GM23338 (cell line): ENCODE data around the gene SMYD3. TPM values are rescaled to one million over a fixed set of nuclear protein-coding genes. Genes with fewer than 3 reads are reported as not detected.

Source experiments
- ATAC-seq: fragments of 200-7000 bp; cut with Tn5 transposase; 3 replicates; pipeline ENCODE4 v1.9.1; 2020
- DNase-seq: peaks from one replicate; pipeline ENCODE4 v3.0.0-alpha.2; 2015; ENCODE audit warnings: low spot score
- H2AFZ ChIP-seq: fragments of 200-600 bp; sonication (generic); 2 replicates; pipeline ENCODE4 v1.8.0; 2016; ENCODE audit warnings: antibody characterized with exemption, mild to moderate bottlenecking, moderate library complexity
- H3F3A ChIP-seq: fragments of 200-600 bp; sonication (generic); replicated peaks from 2 replicates; pipeline ENCODE4 v1.8.0; 2017; ENCODE audit warnings: antibody characterized with exemption, mixed run types, low read depth
- H3K27ac ChIP-seq: fragments of 200-600 bp; sonication (generic); 2 replicates; pipeline ENCODE4 v1.6.1; 2016; ENCODE audit warnings: low read depth
- H3K27me3 ChIP-seq: fragments of 200-600 bp; sonication (generic); 2 replicates; pipeline ENCODE4 v1.8.0; 2016; ENCODE audit warnings: mild to moderate bottlenecking, mixed run types, moderate library complexity; ENCODE audit not compliant: insufficient read depth
- H3K36me3 ChIP-seq: fragments of 200-600 bp; sonication (generic); 2 replicates; pipeline ENCODE4 v1.8.0; 2016; ENCODE audit warnings: mild to moderate bottlenecking; ENCODE audit not compliant: insufficient read depth
- H3K4me1 ChIP-seq: fragments of 200-600 bp; sonication (generic); 2 replicates; pipeline ENCODE4 v1.8.0; 2016; ENCODE audit warnings: mild to moderate bottlenecking, moderate library complexity; ENCODE audit not compliant: insufficient read depth
- H3K4me2 ChIP-seq: fragments of 200-600 bp; sonication (generic); 2 replicates; pipeline ENCODE4 v1.7.1; 2017; ENCODE audit warnings: mixed run types
- H3K4me3 ChIP-seq: fragments of 200-600 bp; sonication (generic); 2 replicates; pipeline ENCODE4 v1.6.1; 2016; ENCODE audit warnings: mixed run types
- H3K79me2 ChIP-seq: fragments of 200-600 bp; sonication (generic); replicated peaks from 2 replicates; pipeline ENCODE4 v1.8.0; 2017; ENCODE audit warnings: mild to moderate bottlenecking; ENCODE audit not compliant: insufficient read depth
- H3K9me2 ChIP-seq: fragments of 200-600 bp; sonication (generic); 2 replicates; pipeline ENCODE4 v1.8.0; 2017; ENCODE audit not compliant: insufficient read depth
- H4K20me1 ChIP-seq: fragments of 200-600 bp; sonication (generic); replicated peaks from 2 replicates; pipeline ENCODE4 v1.8.0; 2017; ENCODE audit warnings: mild to moderate bottlenecking; ENCODE audit not compliant: insufficient read depth
- H3K27ac Mint-ChIP-seq: 2 replicates; pipeline ENCODE4 v1.8.0; 2020; ENCODE audit warnings: inconsistent platforms, mild to moderate bottlenecking, moderate library complexity, mixed read lengths
- H3K27me3 Mint-ChIP-seq: 3 replicates; pipeline ENCODE4 v1.8.0; 2022; ENCODE audit warnings: low read depth, mild to moderate bottlenecking, moderate library complexity, mixed read lengths, inconsistent platforms; ENCODE audit not compliant: insufficient read depth, poor library complexity
- H3K36me3 Mint-ChIP-seq: 3 replicates; pipeline ENCODE4 v1.8.0; 2021; ENCODE audit warnings: low read depth, mild to moderate bottlenecking, inconsistent platforms, moderate library complexity, mixed read lengths
- H3K4me1 Mint-ChIP-seq: 3 replicates; pipeline ENCODE4 v1.8.0; 2020; ENCODE audit warnings: mild to moderate bottlenecking, inconsistent platforms, mixed read lengths
- H3K4me3 Mint-ChIP-seq: 3 replicates; pipeline ENCODE4 v1.8.0; 2021; ENCODE audit warnings: moderate library complexity, mild to moderate bottlenecking, inconsistent platforms, mixed read lengths
- H3K9me3 Mint-ChIP-seq: 3 replicates; pipeline ENCODE4 v1.8.0; 2020; ENCODE audit warnings: moderate library complexity, mild to moderate bottlenecking, inconsistent platforms, mixed read lengths
- EZH2 ChIP-seq: fragments of 200-600 bp; sonication (generic); IDR thresholded peaks from one replicate; pipeline ENCODE4 v1.8.0; 2017; ENCODE audit warnings: antibody characterized with exemption, mild to moderate bottlenecking, low read depth; ENCODE audit not compliant: unreplicated experiment
- polyA plus RNA-seq: library from polyadenylated mRNA; unstranded; fragments of >200 nt; fragmentation: Nextera tagmentation; extraction: Ambion mirVana; gene quantifications from 2 replicates; pipeline ENCODE4 v1.2.1, GENCODE V29; 2016
- total RNA-seq: library from RNA; depleted of rRNA; stranded (reverse); fragments of >200 nt; shearing (Covaris generic); gene quantifications from 2 replicates; pipeline ENCODE4 v1.2.3, GENCODE V29; 2014
- TF ChIP-seq, protein P1 (sequence below): fragments of 250-450 bp; sonication (Bioruptor Pico); IDR thresholded peaks from 2 replicates; pipeline ENCODE4 v1.5.0; 2020; ENCODE audit warnings: mild to moderate bottlenecking, moderate library complexity
- TF ChIP-seq, protein P2 (sequence below), 2 experiments: fragments of 200-600 bp in 1 of 2; sonication (generic) in 1 of 2; conservative IDR thresholded peaks; 2 replicates each; pipeline versions ENCODE4 v1.5.1 to v1.6.1; 2016 to 2017; ENCODE audit warnings: antibody characterized with exemption in 2 of 2, low read depth in 2 of 2, mild to moderate bottlenecking in 2 of 2, moderate library complexity in 1 of 2
- TF ChIP-seq, protein P3 (sequence below): IDR thresholded peaks from 2 replicates; pipeline ENCODE4 v1.6.1; 2016; ENCODE audit warnings: antibody characterized with exemption

The SMYD3 gene
- total and polyA plus RNA-seq, 2 experiments from 2014 or later = 31.8 to 34.4 TPM

GRCh38 chr1:246396322-246396721 lies 110.8 kb downstream of the SMYD3 start (continued):
- TF ChIP-seq, protein P1, sequence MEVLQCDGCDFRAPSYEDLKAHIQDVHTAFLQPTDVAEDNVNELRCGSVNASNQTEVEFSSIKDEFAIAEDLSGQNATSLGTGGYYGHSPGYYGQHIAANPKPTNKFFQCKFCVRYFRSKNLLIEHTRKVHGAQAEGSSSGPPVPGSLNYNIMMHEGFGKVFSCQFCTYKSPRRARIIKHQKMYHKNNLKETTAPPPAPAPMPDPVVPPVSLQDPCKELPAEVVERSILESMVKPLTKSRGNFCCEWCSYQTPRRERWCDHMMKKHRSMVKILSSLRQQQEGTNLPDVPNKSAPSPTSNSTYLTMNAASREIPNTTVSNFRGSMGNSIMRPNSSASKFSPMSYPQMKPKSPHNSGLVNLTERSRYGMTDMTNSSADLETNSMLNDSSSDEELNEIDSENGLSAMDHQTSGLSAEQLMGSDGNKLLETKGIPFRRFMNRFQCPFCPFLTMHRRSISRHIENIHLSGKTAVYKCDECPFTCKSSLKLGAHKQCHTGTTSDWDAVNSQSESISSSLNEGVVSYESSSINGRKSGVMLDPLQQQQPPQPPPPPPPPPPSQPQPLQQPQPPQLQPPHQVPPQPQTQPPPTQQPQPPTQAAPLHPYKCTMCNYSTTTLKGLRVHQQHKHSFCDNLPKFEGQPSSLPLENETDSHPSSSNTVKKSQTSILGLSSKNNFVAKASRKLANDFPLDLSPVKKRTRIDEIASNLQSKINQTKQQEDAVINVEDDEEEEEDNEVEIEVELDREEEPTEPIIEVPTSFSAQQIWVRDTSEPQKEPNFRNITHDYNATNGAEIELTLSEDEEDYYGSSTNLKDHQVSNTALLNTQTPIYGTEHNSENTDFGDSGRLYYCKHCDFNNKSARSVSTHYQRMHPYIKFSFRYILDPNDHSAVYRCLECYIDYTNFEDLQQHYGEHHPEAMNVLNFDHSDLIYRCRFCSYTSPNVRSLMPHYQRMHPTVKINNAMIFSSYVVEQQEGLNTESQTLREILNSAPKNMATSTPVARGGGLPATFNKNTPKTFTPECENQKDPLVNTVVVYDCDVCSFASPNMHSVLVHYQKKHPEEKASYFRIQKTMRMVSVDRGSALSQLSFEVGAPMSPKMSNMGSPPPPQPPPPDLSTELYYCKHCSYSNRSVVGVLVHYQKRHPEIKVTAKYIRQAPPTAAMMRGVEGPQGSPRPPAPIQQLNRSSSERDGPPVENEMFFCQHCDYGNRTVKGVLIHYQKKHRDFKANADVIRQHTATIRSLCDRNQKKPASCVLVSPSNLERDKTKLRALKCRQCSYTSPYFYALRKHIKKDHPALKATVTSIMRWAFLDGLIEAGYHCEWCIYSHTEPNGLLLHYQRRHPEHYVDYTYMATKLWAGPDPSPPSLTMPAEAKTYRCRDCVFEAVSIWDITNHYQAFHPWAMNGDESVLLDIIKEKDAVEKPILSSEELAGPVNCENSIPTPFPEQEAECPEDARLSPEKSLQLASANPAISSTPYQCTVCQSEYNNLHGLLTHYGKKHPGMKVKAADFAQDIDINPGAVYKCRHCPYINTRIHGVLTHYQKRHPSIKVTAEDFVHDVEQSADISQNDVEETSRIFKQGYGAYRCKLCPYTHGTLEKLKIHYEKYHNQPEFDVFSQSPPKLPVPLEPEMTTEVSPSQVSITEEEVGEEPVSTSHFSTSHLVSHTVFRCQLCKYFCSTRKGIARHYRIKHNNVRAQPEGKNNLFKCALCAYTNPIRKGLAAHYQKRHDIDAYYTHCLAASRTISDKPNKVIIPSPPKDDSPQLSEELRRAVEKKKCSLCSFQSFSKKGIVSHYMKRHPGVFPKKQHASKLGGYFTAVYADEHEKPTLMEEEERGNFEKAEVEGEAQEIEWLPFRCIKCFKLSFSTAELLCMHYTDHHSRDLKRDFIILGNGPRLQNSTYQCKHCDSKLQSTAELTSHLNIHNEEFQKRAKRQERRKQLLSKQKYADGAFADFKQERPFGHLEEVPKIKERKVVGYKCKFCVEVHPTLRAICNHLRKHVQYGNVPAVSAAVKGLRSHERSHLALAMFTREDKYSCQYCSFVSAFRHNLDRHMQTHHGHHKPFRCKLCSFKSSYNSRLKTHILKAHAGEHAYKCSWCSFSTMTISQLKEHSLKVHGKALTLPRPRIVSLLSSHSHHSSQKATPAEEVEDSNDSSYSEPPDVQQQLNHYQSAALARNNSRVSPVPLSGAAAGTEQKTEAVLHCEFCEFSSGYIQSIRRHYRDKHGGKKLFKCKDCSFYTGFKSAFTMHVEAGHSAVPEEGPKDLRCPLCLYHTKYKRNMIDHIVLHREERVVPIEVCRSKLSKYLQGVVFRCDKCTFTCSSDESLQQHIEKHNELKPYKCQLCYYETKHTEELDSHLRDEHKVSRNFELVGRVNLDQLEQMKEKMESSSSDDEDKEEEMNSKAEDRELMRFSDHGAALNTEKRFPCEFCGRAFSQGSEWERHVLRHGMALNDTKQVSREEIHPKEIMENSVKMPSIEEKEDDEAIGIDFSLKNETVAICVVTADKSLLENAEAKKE (CRISPR knock-in tag) = no peak
- TF ChIP-seq, protein P2, sequence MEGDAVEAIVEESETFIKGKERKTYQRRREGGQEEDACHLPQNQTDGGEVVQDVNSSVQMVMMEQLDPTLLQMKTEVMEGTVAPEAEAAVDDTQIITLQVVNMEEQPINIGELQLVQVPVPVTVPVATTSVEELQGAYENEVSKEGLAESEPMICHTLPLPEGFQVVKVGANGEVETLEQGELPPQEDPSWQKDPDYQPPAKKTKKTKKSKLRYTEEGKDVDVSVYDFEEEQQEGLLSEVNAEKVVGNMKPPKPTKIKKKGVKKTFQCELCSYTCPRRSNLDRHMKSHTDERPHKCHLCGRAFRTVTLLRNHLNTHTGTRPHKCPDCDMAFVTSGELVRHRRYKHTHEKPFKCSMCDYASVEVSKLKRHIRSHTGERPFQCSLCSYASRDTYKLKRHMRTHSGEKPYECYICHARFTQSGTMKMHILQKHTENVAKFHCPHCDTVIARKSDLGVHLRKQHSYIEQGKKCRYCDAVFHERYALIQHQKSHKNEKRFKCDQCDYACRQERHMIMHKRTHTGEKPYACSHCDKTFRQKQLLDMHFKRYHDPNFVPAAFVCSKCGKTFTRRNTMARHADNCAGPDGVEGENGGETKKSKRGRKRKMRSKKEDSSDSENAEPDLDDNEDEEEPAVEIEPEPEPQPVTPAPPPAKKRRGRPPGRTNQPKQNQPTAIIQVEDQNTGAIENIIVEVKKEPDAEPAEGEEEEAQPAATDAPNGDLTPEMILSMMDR (conservative IDR thresholded peaks at IDR 0.05; ENCODE audit: low read depth in 2 of 2) = no peak

DNA sequence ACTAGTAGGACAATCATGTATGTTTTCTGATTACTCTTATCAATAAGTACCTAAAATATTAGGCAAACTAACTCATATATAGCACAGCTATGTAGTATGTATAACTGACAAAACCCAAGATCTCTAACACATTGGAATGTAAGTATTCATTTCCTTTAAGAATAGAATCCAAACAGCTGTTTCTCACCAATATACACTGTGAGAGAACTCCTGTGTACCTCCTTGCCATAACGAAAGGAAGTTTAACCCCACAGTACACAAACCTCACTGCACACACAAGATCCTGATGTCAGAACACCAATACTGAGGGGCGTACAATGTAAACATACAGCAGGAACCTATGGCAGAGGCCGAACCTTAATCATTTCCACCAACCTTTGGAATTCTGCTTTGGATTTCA lies 113.0 kb downstream of the SMYD3 start:
- no peak overlapping the region for H3K27ac ChIP-seq

More for the DNA sequence above, 113.0 kb downstream of the SMYD3 start:
- Histone ChIP-seq H4K20me1 (no peaks in the 10 kb centered on the region; the same call in 1 of the 2 replicates), H3K4me1 (no peaks in the 10 kb centered on the region), H2AFZ (no peak overlapping the region), H3K4me3 (no peak overlapping the region), H3K27me3 (no peaks in the 10 kb centered on the region), H3K9me2 (no peaks in the 10 kb centered on the region), H3F3A (no peaks in the 10 kb centered on the region), H3K36me3 (no peaks in the 10 kb centered on the region), H3K4me2 (no peak overlapping the region), H3K79me2 (no peaks in the 10 kb centered on the region)
- TF ChIP-seq, protein P3, sequence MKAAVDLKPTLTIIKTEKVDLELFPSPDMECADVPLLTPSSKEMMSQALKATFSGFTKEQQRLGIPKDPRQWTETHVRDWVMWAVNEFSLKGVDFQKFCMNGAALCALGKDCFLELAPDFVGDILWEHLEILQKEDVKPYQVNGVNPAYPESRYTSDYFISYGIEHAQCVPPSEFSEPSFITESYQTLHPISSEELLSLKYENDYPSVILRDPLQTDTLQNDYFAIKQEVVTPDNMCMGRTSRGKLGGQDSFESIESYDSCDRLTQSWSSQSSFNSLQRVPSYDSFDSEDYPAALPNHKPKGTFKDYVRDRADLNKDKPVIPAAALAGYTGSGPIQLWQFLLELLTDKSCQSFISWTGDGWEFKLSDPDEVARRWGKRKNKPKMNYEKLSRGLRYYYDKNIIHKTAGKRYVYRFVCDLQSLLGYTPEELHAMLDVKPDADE = no peak
- TF ChIP-seq EZH2 = no peak
- DNase-seq (no peak), ATAC-seq (no peak)
- Mint-ChIP-seq H3K4me3 (no peak overlapping the region), H3K36me3 (peaks cover 11% of the 10 kb centered on the region), H3K27ac (no peak overlapping the region), H3K4me1 (peaks cover 8% of the 10 kb centered on the region), H3K9me3 (peaks cover 16% of the 10 kb centered on the region), H3K27me3 (no peaks in the 10 kb centered on the region)
